ENCODE data around the gene RASGEF1C. TPM values are rescaled to one million over a fixed set of nuclear protein-coding genes. Genes with fewer than 3 reads are reported as not detected.

Gene RASGEF1C
- total RNA-seq, 2 donors from 2014 or later = not detected

DNA sequence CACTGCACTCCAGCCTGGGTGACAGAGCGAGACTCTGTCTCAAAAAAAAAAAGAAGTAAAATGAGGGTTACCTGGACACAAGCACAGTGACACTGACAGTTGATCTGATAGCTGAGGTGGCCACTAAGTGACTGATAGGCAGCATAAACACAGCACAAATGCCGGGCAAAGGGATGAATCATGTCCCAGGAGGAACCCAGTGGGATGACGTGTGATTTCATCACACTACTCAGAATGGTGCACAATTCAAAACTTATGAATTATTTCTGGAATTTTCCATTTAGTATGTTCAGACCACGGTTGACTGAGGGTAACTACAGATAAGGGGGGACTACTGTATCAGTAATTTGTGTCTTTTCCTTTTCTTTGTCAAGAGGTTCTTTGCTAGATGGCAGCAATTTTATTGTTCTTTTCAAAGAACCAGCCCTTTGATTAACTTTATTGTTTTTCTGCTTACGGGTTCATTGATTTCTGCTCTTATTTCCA is 103.1 kb downstream of the RASGEF1C start:
- H3K27ac ChIP-seq = no peak overlapping the region
- H3K27me3 ChIP-seq (replicated peaks; ENCODE audit: insufficient read depth) = no peaks in the 10 kb centered on the region
- ATAC-seq (ENCODE audit: insufficient number of reproducible peaks, low FRiP score, low read depth) (no peak), DNase-seq (ENCODE audit: low spot score) (no peak)
- peaks cover 15% of the 10 kb centered on the region for H3K9me3 ChIP-seq
- no peaks in the 10 kb centered on the region for H3K4me1 ChIP-seq (ENCODE audit: control insufficient read depth in 1 of 2, low read depth in 2 of 2)
- H3K36me3 ChIP-seq = no peaks in the 10 kb centered on the region
- TF ChIP-seq, protein P1, sequence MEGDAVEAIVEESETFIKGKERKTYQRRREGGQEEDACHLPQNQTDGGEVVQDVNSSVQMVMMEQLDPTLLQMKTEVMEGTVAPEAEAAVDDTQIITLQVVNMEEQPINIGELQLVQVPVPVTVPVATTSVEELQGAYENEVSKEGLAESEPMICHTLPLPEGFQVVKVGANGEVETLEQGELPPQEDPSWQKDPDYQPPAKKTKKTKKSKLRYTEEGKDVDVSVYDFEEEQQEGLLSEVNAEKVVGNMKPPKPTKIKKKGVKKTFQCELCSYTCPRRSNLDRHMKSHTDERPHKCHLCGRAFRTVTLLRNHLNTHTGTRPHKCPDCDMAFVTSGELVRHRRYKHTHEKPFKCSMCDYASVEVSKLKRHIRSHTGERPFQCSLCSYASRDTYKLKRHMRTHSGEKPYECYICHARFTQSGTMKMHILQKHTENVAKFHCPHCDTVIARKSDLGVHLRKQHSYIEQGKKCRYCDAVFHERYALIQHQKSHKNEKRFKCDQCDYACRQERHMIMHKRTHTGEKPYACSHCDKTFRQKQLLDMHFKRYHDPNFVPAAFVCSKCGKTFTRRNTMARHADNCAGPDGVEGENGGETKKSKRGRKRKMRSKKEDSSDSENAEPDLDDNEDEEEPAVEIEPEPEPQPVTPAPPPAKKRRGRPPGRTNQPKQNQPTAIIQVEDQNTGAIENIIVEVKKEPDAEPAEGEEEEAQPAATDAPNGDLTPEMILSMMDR (IDR thresholded peaks at IDR 0.05) = no peak
- no peak overlapping the region for H3K4me3 ChIP-seq

DNA sequence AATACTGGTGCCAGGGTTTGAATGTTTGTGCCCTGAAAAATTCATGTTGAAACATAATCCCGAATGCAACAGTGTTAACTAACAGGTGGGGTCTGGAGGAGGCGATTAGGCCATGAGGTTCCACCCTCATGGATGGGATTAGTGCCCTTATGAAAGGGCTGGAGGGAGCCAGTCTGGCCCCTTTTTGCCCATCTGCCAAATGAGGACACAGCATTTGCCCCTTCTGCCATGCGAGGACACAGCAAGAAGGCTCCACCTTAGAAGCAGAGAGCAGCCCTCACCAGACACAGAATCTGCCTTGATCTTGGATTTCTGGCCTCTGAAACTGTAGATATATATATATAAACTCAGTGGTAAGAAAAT is 104.9 kb downstream of the RASGEF1C start:
- Histone ChIP-seq H3K27me3 (replicated peaks; ENCODE audit: insufficient read depth) (no peaks in the 10 kb centered on the region), H3K36me3 (no peaks in the 10 kb centered on the region), H3K27ac (no peak overlapping the region), H3K4me1 (ENCODE audit: control insufficient read depth in 1 of 2, low read depth in 2 of 2) (no peaks in the 10 kb centered on the region), H3K9me3 (peaks cover 15% of the 10 kb centered on the region), H3K4me3 (no peak overlapping the region)
- TF ChIP-seq, protein P1 (IDR thresholded peaks at IDR 0.05) = no peak
- ATAC-seq (ENCODE audit: insufficient number of reproducible peaks, low FRiP score, low read depth) (no peak), DNase-seq (ENCODE audit: low spot score) (no peak)

DNA sequence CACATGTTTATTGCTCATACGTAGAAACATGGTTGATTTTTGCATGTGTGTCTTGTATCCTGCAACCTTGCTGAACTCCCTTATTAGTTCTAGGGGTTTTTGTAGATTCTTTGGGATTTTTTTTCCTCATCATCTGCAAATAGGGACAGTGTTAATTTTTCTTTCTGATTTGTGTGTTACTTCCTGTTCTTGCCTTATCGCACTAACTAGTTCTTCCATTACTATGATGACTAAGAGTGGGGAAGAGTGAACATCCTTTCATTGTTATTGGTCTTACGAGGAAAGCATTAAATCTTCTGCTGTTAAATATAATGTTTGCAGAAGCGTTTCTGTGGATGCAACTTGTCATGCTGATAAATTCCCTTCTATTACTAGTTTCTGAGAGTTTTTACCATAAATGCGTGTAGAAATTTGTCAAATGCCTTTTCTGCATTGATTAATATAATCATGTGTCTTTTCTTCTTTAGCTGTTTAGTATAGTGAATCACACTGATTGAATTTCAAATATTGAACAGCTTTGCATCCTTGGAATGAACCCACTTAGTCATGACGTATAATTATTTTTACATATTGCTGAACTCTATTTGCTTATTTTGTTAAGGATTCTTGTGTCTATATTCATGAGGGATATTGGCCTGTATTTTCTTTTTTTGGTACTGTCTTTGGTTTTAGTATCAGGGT is 105.4 kb downstream of the RASGEF1C start:
- TF ChIP-seq, protein P1 (IDR thresholded peaks at IDR 0.05) = no peak
- Histone ChIP-seq H3K27ac (no peak overlapping the region), H3K36me3 (no peaks in the 10 kb centered on the region), H3K4me3 (no peak overlapping the region), H3K27me3 (replicated peaks; ENCODE audit: insufficient read depth) (no peaks in the 10 kb centered on the region), H3K9me3 (peaks cover 15% of the 10 kb centered on the region), H3K4me1 (ENCODE audit: control insufficient read depth in 1 of 2, low read depth in 2 of 2) (no peaks in the 10 kb centered on the region)
- ATAC-seq (ENCODE audit: insufficient number of reproducible peaks, low FRiP score, low read depth) (no peak), DNase-seq (ENCODE audit: low spot score) (no peak)

DNA sequence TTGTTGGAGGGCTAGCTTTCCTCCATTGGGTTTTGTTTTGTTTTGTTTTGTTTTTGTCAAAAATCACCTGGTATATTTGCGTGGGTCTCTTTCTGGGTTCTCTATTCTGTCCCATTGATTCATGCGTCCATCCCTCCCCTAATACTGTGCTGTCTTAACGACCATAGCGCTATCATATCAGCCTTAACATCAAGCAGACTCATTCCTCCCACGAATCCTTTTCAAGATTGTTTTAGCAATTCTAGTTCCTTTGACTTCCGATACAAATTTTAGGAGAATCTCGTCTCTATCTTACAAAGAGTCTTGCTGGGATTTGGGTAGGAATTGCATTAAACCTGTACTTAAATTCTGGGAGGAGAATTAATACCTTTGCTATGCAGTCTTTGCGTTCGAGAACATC is 106.4 kb downstream of the RASGEF1C start:
- DNase-seq (ENCODE audit: low spot score) = no peak
- TF ChIP-seq, protein P1 (IDR thresholded peaks at IDR 0.05) = no peak
- ATAC-seq (ENCODE audit: insufficient number of reproducible peaks, low FRiP score, low read depth) = no peak
- Histone ChIP-seq H3K4me3 (no peak overlapping the region), H3K36me3 (no peaks in the 10 kb centered on the region), H3K27me3 (replicated peaks; ENCODE audit: insufficient read depth) (no peaks in the 10 kb centered on the region), H3K4me1 (ENCODE audit: control insufficient read depth in 1 of 2, low read depth in 2 of 2) (no peaks in the 10 kb centered on the region), H3K9me3 (peaks cover 14% of the 10 kb centered on the region), H3K27ac (no peak overlapping the region)

DNA sequence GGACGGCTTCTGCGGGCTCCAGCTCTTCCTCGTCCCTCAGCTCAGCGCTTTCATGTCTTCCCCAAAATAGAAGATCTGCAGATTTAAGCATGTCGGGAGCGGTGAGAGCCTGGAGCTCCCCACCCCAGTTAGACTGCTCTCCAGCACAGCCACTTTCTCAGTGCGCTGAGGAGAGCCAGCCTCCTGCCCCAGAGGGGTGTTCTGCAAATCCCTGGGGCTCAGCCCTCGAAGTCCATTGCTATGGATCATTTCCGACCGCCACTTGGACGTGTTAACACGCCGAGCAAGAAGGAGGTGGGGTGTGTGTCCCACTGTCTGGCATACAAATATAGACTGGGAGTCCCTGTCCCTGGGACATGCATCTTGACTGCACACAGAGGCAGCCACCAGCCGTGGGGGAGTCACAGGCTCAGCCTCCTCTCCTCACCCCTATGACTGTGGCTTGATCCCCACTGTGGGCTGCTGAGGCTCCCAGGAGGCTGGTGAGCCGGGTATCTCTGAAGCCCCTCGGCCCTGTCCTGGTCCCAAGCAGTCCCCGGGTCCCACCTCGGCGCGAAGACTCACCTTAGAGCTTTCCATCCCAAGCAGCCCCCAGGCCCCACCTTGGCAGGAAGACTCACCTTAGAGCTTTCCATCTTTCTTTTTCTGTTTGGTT is 107.4 kb downstream of the RASGEF1C start:
- peaks cover 3% of the 10 kb centered on the region for H3K9me3 ChIP-seq
- no peak overlapping the region for H3K27ac ChIP-seq
- ATAC-seq (ENCODE audit: insufficient number of reproducible peaks, low FRiP score, low read depth) (no peak), DNase-seq (ENCODE audit: low spot score) (no peak)
- TF ChIP-seq, protein P1 (IDR thresholded peaks at IDR 0.05) = no peak
- H3K4me3 ChIP-seq = no peak overlapping the region
- no peaks in the 10 kb centered on the region for H3K36me3 ChIP-seq
- no peaks in the 10 kb centered on the region for H3K4me1 ChIP-seq (ENCODE audit: control insufficient read depth in 1 of 2, low read depth in 2 of 2)
- no peaks in the 10 kb centered on the region for H3K27me3 ChIP-seq (replicated peaks; ENCODE audit: insufficient read depth)
